ENCODE data around the gene LRIG2. TPM values are rescaled to one million over a fixed set of nuclear protein-coding genes. Genes with fewer than 3 reads are reported as not detected.

The LRIG2 gene
- total and polyA plus RNA-seq, 9 of the 15 experiments (the other 6 are each of a cell fraction or from before 2014, with no cell fraction given): 1.8 to 28.1 (median 11.5) TPM

DNA sequence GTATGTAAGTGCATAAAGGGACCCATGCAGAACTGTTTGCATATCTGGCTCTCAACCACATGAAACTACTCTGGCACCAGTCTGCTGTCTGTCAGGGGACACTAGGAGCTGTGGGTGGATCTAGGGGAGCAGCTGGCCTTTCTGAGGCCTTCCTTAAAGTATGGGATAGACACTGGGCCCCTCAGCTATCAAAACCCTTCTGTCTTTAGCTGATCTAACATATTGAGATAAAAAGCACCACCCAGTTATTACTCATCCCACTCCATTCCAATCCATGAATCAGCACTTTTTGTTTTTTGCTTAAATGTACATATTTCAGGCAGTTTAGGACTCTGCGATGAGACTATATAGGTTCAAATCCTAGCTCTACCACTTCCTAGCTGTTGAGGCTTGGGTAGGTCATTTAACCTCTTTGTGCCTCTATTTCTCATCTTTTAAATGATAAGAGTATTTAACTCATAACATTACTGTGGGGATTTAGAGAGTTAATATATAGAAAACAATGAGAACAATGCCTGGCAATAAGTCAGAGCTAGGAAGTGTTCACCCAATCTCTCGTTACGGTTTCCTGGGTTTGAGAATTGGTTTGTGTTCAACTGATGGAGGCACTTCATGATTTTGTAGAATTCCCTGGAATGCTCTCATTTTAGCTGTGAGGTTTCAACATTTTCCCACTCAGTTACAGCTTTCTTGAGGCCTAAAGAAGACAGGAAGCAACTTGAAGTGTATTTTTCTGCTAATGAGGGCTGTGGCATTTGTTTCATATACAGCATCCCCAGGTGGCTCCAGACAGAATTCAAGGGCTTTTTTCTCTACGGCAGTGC is 68.9 kb downstream of the LRIG2 start (continued):
- TF ChIP-seq TEAD2 (tag; IDR thresholded peaks at IDR 0.05) (no peak), KLF10 (CRISPR knock-in tag; IDR thresholded peaks at IDR 0.05) (no peak), NFIX (CRISPR knock-in tag; IDR thresholded peaks at IDR 0.05; ENCODE audit: low read depth) (no peak), RFX5 (IDR thresholded peaks at IDR 0.05; ENCODE audit: low read depth, low read length) (no peak), TCF7 (IDR thresholded peaks at IDR 0.05; ENCODE audit: borderline replicate concordance) (no peak), SAFB (IDR thresholded peaks at IDR 0.05; ENCODE audit: borderline replicate concordance, low read depth, low read length) (no peak), HMGN3 (IDR thresholded peaks at IDR 0.05; ENCODE audit: borderline replicate concordance, extremely low read depth, insufficient read length, low read depth, low read length) (peak; percentile 60), FOXJ3 (CRISPR knock-in tag; IDR thresholded peaks at IDR 0.05) (no peak), MTA3 (IDR thresholded peaks at IDR 0.05; ENCODE audit: borderline replicate concordance) (no peak; the same call in 1 of the 2 replicates), HDAC1 (IDR thresholded peaks at IDR 0.05) (peak in 1 of 2 experiments; percentile 63; a peak in 2 of 4 replicates), ZFPM2 (CRISPR knock-in tag; IDR thresholded peaks at IDR 0.05) (no peak), WHSC1 (IDR thresholded peaks at IDR 0.05; ENCODE audit: low read length) (no peak), MXI1 (IDR thresholded peaks at IDR 0.05; ENCODE audit: low read depth, low read length) (no peak), BACH1 (tag; IDR thresholded peaks at IDR 0.05) (peak; percentile 98), SUPT5H (IDR thresholded peaks at IDR 0.05) (no peak), ZNF507 (tag; conservative IDR thresholded peaks at IDR 0.05) (no peak), RNF2 (IDR thresholded peaks at IDR 0.05) (peak; percentile 32; the same call in 1 of the 2 replicates)
- TF ChIP-seq, protein P1, sequence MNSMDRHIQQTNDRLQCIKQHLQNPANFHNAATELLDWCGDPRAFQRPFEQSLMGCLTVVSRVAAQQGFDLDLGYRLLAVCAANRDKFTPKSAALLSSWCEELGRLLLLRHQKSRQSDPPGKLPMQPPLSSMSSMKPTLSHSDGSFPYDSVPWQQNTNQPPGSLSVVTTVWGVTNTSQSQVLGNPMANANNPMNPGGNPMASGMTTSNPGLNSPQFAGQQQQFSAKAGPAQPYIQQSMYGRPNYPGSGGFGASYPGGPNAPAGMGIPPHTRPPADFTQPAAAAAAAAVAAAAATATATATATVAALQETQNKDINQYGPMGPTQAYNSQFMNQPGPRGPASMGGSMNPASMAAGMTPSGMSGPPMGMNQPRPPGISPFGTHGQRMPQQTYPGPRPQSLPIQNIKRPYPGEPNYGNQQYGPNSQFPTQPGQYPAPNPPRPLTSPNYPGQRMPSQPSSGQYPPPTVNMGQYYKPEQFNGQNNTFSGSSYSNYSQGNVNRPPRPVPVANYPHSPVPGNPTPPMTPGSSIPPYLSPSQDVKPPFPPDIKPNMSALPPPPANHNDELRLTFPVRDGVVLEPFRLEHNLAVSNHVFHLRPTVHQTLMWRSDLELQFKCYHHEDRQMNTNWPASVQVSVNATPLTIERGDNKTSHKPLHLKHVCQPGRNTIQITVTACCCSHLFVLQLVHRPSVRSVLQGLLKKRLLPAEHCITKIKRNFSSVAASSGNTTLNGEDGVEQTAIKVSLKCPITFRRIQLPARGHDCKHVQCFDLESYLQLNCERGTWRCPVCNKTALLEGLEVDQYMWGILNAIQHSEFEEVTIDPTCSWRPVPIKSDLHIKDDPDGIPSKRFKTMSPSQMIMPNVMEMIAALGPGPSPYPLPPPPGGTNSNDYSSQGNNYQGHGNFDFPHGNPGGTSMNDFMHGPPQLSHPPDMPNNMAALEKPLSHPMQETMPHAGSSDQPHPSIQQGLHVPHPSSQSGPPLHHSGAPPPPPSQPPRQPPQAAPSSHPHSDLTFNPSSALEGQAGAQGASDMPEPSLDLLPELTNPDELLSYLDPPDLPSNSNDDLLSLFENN (IDR thresholded peaks at IDR 0.05; ENCODE audit: low read depth in 2 of 2, low read length in 2 of 2): peak in 1 of 2 experiments; percentile 81; a peak in 2 of 4 replicates
- TF ChIP-seq, protein P2, sequence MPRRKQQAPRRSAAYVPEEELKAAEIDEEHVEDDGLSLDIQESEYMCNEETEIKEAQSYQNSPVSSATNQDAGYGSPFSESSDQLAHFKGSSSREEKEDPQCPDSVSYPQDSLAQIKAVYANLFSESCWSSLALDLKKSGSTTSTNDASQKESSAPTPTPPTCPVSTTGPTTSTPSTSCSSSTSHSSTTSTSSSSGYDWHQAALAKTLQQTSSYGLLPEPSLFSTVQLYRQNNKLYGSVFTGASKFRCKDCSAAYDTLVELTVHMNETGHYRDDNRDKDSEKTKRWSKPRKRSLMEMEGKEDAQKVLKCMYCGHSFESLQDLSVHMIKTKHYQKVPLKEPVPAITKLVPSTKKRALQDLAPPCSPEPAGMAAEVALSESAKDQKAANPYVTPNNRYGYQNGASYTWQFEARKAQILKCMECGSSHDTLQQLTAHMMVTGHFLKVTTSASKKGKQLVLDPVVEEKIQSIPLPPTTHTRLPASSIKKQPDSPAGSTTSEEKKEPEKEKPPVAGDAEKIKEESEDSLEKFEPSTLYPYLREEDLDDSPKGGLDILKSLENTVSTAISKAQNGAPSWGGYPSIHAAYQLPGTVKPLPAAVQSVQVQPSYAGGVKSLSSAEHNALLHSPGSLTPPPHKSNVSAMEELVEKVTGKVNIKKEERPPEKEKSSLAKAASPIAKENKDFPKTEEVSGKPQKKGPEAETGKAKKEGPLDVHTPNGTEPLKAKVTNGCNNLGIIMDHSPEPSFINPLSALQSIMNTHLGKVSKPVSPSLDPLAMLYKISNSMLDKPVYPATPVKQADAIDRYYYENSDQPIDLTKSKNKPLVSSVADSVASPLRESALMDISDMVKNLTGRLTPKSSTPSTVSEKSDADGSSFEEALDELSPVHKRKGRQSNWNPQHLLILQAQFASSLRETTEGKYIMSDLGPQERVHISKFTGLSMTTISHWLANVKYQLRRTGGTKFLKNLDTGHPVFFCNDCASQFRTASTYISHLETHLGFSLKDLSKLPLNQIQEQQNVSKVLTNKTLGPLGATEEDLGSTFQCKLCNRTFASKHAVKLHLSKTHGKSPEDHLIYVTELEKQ (CRISPR knock-in tag; IDR thresholded peaks at IDR 0.05): no peak
- TF ChIP-seq, protein P3, sequence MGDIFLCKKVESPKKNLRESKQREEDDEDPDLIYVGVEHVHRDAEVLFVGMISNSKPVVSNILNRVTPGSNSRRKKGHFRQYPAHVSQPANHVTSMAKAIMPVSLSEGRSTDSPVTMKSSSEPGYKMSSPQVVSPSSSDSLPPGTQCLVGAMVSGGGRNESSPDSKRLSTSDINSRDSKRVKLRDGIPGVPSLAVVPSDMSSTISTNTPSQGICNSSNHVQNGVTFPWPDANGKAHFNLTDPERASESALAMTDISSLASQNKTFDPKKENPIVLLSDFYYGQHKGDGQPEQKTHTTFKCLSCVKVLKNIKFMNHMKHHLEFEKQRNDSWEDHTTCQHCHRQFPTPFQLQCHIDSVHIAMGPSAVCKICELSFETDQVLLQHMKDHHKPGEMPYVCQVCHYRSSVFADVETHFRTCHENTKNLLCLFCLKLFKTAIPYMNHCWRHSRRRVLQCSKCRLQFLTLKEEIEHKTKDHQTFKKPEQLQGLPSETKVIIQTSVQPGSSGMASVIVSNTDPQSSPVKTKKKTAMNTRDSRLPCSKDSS (IDR thresholded peaks at IDR 0.05; ENCODE audit: low read depth, partially characterized antibody): no peak
